Heart left ventricle (tissue), 13 donors: ENCODE measurements around the gene CENPP.

ENCODE experiments used
- POLR2A ChIP-seq, 2 donors: fragments of 450-650 bp; IDR thresholded peaks; one replicate each; pipeline ENCODE4 v1.6.1; 2017; ENCODE audit warnings: antibody characterized with exemption in 2 of 2, mild to moderate bottlenecking in 2 of 2, moderate library complexity in 2 of 2
- TF ChIP-seq, protein P1 (sequence below), 12 donors: fragments of 200-600 bp; sonication (generic) in 4 of 12; IDR thresholded peaks; one replicate each; pipeline versions ENCODE4 v1.5.0 to v1.8.0; 2018 to 2022; ENCODE audit warnings: antibody characterized with exemption in 12 of 12, mild to moderate bottlenecking in 5 of 12
- donor health status: ischemic (EF 13 %, LVEDD 7.1; RV severe dilation, severe dysfunction).
- donor health status: DM: no; HTN: yes; CAD: no.
- donor health status: DM: no; HTN: no; CAD: no.
- donor health status: ischemic (EF 25% LVEDD 6.9; RV normal size, moderate dysfunction).
- donor health status: ischemic (EF 25% LVEDD 5.7; RV mildly dilated, moderate dysfunction).
- donor health status: ischemic (EF 35%, LVEDD 5.7; RV mildly dilated, moderate dysfunction).
- donor health status: nonischemic (EF 11% LVEDD 7.7; RV severe dilation, severe dysfunction).
- donor health status: DM: yes; HTN: yes; CAD: no.
- donor health status: PGD.
- donor health status: ischemic (EF 29% LVEDD 5.4; RV normal size, mild dysfunction).
- donor health status: nonischemic (EF 23%, LVEDD 6.1; RV moderate dilation, normal function).

DNA sequence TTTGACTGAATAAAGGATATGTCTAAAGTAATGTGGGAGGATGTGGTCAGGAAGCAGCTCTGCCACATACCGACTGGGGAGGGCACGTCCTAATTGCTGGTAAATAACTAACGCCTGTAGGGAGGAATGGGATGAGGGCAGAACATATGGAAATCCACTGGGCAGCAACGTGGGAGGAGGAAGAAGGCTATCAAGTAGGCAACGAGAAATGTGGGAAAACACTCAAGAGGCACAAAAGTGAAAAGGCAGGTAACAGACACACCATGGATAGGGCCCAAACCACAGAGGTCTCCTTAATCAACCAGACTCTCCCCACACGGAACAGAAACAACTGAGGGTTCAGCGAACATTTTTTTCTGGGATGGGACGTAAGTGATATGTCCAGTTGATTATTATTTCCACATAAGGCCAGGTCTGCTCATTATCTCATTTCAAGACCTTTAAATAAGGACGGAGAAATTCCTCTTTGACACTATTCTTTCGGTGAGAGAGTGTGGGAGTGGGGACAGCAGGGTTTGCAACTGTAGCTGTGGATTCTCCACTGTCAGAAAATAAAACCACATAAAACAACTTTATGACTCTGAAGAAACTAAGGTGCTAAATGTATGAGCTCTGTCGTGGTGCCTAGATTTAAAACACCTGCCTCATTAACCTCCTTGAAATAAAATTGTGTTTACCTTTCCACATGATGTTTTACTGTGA is 49.3 kb upstream of the CENPP start:
- TF ChIP-seq, protein P1, sequence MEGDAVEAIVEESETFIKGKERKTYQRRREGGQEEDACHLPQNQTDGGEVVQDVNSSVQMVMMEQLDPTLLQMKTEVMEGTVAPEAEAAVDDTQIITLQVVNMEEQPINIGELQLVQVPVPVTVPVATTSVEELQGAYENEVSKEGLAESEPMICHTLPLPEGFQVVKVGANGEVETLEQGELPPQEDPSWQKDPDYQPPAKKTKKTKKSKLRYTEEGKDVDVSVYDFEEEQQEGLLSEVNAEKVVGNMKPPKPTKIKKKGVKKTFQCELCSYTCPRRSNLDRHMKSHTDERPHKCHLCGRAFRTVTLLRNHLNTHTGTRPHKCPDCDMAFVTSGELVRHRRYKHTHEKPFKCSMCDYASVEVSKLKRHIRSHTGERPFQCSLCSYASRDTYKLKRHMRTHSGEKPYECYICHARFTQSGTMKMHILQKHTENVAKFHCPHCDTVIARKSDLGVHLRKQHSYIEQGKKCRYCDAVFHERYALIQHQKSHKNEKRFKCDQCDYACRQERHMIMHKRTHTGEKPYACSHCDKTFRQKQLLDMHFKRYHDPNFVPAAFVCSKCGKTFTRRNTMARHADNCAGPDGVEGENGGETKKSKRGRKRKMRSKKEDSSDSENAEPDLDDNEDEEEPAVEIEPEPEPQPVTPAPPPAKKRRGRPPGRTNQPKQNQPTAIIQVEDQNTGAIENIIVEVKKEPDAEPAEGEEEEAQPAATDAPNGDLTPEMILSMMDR (IDR thresholded peaks at IDR 0.05), result no peak
- no peak for TF ChIP-seq POLR2A (IDR thresholded peaks at IDR 0.05)
